ENCODE data around the gene MBOAT1.

DNA sequence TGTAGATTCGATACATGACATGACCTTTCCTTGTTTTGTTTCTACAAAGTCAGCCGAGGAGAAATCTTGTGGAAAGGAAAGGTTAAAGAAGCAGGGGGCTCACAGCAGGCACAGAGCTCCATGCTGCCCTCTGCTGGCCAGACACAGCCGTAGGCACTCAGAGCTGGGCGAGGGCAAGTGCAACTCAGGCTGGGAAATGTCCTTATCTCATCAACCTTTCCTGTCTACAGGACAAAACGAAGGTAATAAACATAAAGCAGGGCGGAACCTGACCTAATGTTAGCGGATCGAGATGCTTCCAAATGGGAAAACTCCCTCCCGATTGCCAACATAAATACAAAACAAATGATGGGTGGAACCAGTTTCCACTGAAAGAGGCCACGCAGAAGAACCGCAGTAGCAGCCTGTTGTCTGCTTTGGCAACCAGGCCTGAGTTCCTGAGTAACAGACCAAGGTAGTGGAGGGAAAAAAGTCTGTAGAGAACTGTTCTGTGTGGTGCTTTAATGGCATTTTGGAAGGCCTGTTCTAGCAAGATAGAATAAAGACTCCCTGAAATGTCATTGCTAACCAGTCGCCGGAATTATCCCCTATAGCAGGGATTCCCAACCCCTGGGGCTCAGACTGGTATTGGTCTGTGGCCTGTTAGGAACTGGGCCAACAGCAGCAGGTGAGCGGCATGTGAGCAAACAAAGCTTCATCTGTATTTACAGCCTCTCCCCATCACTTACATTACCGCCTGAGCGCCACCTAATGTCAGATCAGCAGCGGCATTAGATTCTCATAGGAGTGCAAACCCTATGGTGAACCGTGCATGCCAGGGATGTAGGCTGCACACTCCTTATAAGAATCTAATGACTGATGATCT lies 85.2 kb downstream of the MBOAT1 start:
- no peak for TF ChIP-seq POLR2AphosphoS5 (IDR thresholded peaks at IDR 0.05; ENCODE audit: low read depth, low read length)
- no peak for TF ChIP-seq TAF1 (IDR thresholded peaks at IDR 0.05; ENCODE audit: borderline replicate concordance, insufficient read depth, low read length)
- TF ChIP-seq, protein P1, sequence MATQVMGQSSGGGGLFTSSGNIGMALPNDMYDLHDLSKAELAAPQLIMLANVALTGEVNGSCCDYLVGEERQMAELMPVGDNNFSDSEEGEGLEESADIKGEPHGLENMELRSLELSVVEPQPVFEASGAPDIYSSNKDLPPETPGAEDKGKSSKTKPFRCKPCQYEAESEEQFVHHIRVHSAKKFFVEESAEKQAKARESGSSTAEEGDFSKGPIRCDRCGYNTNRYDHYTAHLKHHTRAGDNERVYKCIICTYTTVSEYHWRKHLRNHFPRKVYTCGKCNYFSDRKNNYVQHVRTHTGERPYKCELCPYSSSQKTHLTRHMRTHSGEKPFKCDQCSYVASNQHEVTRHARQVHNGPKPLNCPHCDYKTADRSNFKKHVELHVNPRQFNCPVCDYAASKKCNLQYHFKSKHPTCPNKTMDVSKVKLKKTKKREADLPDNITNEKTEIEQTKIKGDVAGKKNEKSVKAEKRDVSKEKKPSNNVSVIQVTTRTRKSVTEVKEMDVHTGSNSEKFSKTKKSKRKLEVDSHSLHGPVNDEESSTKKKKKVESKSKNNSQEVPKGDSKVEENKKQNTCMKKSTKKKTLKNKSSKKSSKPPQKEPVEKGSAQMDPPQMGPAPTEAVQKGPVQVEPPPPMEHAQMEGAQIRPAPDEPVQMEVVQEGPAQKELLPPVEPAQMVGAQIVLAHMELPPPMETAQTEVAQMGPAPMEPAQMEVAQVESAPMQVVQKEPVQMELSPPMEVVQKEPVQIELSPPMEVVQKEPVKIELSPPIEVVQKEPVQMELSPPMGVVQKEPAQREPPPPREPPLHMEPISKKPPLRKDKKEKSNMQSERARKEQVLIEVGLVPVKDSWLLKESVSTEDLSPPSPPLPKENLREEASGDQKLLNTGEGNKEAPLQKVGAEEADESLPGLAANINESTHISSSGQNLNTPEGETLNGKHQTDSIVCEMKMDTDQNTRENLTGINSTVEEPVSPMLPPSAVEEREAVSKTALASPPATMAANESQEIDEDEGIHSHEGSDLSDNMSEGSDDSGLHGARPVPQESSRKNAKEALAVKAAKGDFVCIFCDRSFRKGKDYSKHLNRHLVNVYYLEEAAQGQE (IDR thresholded peaks at IDR 0.05; ENCODE audit: insufficient read depth in 1 of 2, low read depth in 2 of 2, low read length in 2 of 2): no peak
- TF ChIP-seq SIN3A (IDR thresholded peaks at IDR 0.05; ENCODE audit: borderline replicate concordance, insufficient read depth, low read length): no peak
